HCT116 (cell line): Measurements from ENCODE around the gene MYZAP. TPM values are rescaled to one million over a fixed set of nuclear protein-coding genes. Genes with fewer than 3 reads are reported as not detected.

ENCODE experiments used
- ATAC-seq: fragments of 200-7000 bp; cut with Tn5 transposase; 2 replicates; pipeline ENCODE4 v1.9.1; 2020; ENCODE audit warnings: mild to moderate bottlenecking, moderate library complexity
- BruUV-seq: library from RNA; stranded (reverse); fragments of 400-500 nt; replicated peaks from 2 replicates; lab custom pipeline; 2021; lab: Mats Ljungman, UMichigan
- CTCF ChIA-PET: fragments of 300-600 bp; sonication (Branson Sonifier 250); formaldehyde crosslinking; loops from one replicate; lab custom pipeline; 2021; ENCODE audit warnings: antibody characterized with exemption; lab: Charles Lee
- POLR2A ChIA-PET: fragments of 300-600, 350-600 bp; sonication (Branson Sonifier 250); formaldehyde crosslinking; loops from one replicate; lab custom pipeline; 2021; ENCODE audit warnings: antibody characterized with exemption; lab: Charles Lee
- RAD21 ChIA-PET, 2 experiments: fragments of 300-600 bp; sonication (Branson Sonifier 250); formaldehyde crosslinking; loops; one replicate each; lab custom pipeline; 2023; ENCODE audit warnings: low total read pairs in 2 of 2; ENCODE audit not compliant: uncharacterized antibody in 2 of 2, unreplicated experiment in 2 of 2, low non-redundant PET in 1 of 2; lab: Charles Lee
- DNase-seq: peaks from one replicate; pipeline ENCODE4 v3.0.0-alpha.2; 2010; ENCODE audit warnings: low read depth, low spot score
- H2AFZ ChIP-seq: fragments of 200-600 bp; shearing (Covaris generic), sonication (generic); 2 replicates; pipeline ENCODE4 v1.6.1; 2017; ENCODE audit warnings: low read depth, mixed run types, mixed read lengths, antibody characterized with exemption, low read length; ENCODE audit not compliant: poor library complexity, severe bottlenecking
- H3K27ac ChIP-seq: 2 replicates; pipeline ENCODE4 v1.5.1; 2012; ENCODE audit warnings: low read depth, low read length
- H3K27me3 ChIP-seq: fragments of 200-600 bp; sonication (generic); 2 replicates; pipeline ENCODE4 v1.6.1; 2016; ENCODE audit warnings: mixed run types, low read length, mixed read lengths; ENCODE audit not compliant: insufficient read depth
- H3K36me3 ChIP-seq, 2 experiments: fragments of 200-500 bp in 1 of 2; fragments of 200-600 bp in 1 of 2; sonication (Bioruptor generic) in 1 of 2; sonication (generic) in 1 of 2; 2 replicates each; pipeline versions ENCODE4 v1.5.1 to v1.6.1; 2014 to 2016; ENCODE audit warnings: low read length in 2 of 2, inconsistent platforms in 1 of 2, mixed read lengths in 1 of 2, mixed run types in 1 of 2; ENCODE audit not compliant: insufficient read depth in 2 of 2, control insufficient read depth in 1 of 2
- H3K4me1 ChIP-seq, 2 experiments: fragments of 200-600 bp in 1 of 2; sonication (generic) in 1 of 2; 2 replicates each; pipeline versions ENCODE4 v1.5.1 to v1.6.1; 2012 to 2017; ENCODE audit warnings: low read length in 2 of 2, inconsistent platforms in 1 of 2, mild to moderate bottlenecking in 1 of 2, mixed read lengths in 1 of 2, mixed run types in 1 of 2, moderate library complexity in 1 of 2; ENCODE audit not compliant: insufficient read depth in 2 of 2, control insufficient read depth in 1 of 2
- H3K4me2 ChIP-seq: fragments of 200-600 bp; sonication (generic); 2 replicates; pipeline ENCODE4 v1.6.1; 2017; ENCODE audit warnings: mixed run types, low read length, mixed read lengths
- H3K4me3 ChIP-seq, 2 experiments: fragments of 200-600 bp in 1 of 2; sonication (generic) in 1 of 2; replicated peaks in 1 of 2; 2 replicates each; pipeline ENCODE4 v1.5.1; 2011 to 2016; ENCODE audit warnings: low read length in 2 of 2, control low read depth in 1 of 2, low read depth in 1 of 2, mild to moderate bottlenecking in 1 of 2, mixed read lengths in 1 of 2, mixed run types in 1 of 2
- H3K79me2 ChIP-seq: fragments of 200-600 bp; sonication (generic); 2 replicates; pipeline ENCODE4 v1.6.1; 2017; ENCODE audit warnings: mild to moderate bottlenecking, mixed run types, low read length, moderate library complexity, mixed read lengths; ENCODE audit not compliant: insufficient read depth
- H3K9ac ChIP-seq: fragments of 200-600 bp; sonication (generic); 2 replicates; pipeline ENCODE4 v1.6.1; 2016; ENCODE audit warnings: low read length, mixed read lengths
- H3K9me2 ChIP-seq: fragments of 200-600 bp; sonication (generic), shearing (Covaris generic); 2 replicates; pipeline ENCODE4 v1.6.1; 2017; ENCODE audit warnings: mixed run types, mild to moderate bottlenecking, moderate library complexity; ENCODE audit not compliant: insufficient read depth
- H3K9me3 ChIP-seq, 2 experiments: fragments of 200-500 bp in 1 of 2; fragments of 200-600 bp in 1 of 2; sonication (Bioruptor generic) in 1 of 2; sonication (generic) in 1 of 2; 2 replicates each; pipeline ENCODE4 v1.6.1; 2014 to 2017; ENCODE audit warnings: low read length in 2 of 2, mixed read lengths in 2 of 2, inconsistent platforms in 1 of 2, low read depth in 1 of 2, mild to moderate bottlenecking in 1 of 2, mixed run types in 1 of 2, moderate library complexity in 1 of 2; ENCODE audit not compliant: control insufficient read depth in 1 of 2, insufficient read depth in 1 of 2
- H4K20me1 ChIP-seq: fragments of 200-600 bp; sonication (generic), shearing (Covaris generic); 2 replicates; pipeline ENCODE4 v1.6.1; 2017; ENCODE audit warnings: mixed run types, mild to moderate bottlenecking, moderate library complexity; ENCODE audit not compliant: insufficient read depth
- ATF3 ChIP-seq: IDR thresholded peaks from 2 replicates; pipeline ENCODE4 v1.6.1; 2012
- CBX3 ChIP-seq: IDR thresholded peaks from 2 replicates; pipeline ENCODE4 v1.6.1; 2012; ENCODE audit warnings: low read depth
- CEBPB ChIP-seq: IDR thresholded peaks from 2 replicates; pipeline ENCODE4 v1.6.1; 2012; ENCODE audit warnings: low read depth
- EGR1 ChIP-seq: IDR thresholded peaks from 2 replicates; pipeline ENCODE4 v1.6.1; 2012; ENCODE audit warnings: low read depth
- ELF1 ChIP-seq: IDR thresholded peaks from 2 replicates; pipeline ENCODE4 v1.6.1; 2012; ENCODE audit warnings: low read depth, borderline replicate concordance
- EZH2 ChIP-seq: fragments of 200-600 bp; sonication (generic); IDR thresholded peaks from 2 replicates; pipeline ENCODE4 v1.6.1; 2017; ENCODE audit warnings: antibody characterized with exemption, mixed run types
- EZH2phosphoT487 ChIP-seq: fragments of 200-600 bp; IDR thresholded peaks from 2 replicates; pipeline ENCODE4 v1.6.1; 2018; ENCODE audit warnings: antibody characterized with exemption, borderline replicate concordance
- FOSL1 ChIP-seq: IDR thresholded peaks from 2 replicates; pipeline ENCODE4 v1.6.1; 2012; ENCODE audit warnings: low read depth
- JUND ChIP-seq: IDR thresholded peaks from 2 replicates; pipeline ENCODE4 v1.6.1; 2012
- MAX ChIP-seq: IDR thresholded peaks from 2 replicates; pipeline ENCODE4 v1.6.1; 2012
- POLR2A ChIP-seq: IDR thresholded peaks from 2 replicates; pipeline ENCODE4 v1.7.0; 2011; ENCODE audit warnings: borderline replicate concordance; ENCODE audit not compliant: insufficient read depth, insufficient read length; ENCODE audit errors: extremely low read depth
- RAD21 ChIP-seq: IDR thresholded peaks from 2 replicates; pipeline ENCODE4 v1.6.1; 2012; ENCODE audit warnings: low read depth, mild to moderate bottlenecking
- SIN3A ChIP-seq: IDR thresholded peaks from 2 replicates; pipeline ENCODE4 v1.6.1; 2012; ENCODE audit warnings: low read depth
- SRF ChIP-seq: IDR thresholded peaks from 2 replicates; pipeline ENCODE4 v1.6.1; 2012; ENCODE audit warnings: low read depth
- TCF7L2 ChIP-seq: IDR thresholded peaks from 2 replicates; pipeline ENCODE4 v1.7.0; 2011; ENCODE audit warnings: borderline replicate concordance, inconsistent platforms; ENCODE audit not compliant: insufficient read depth, insufficient read length; ENCODE audit errors: extremely low read depth
- YY1 ChIP-seq: IDR thresholded peaks from 2 replicates; pipeline ENCODE4 v1.6.1; 2011; ENCODE audit warnings: low read length, low read depth, moderate library complexity, mild to moderate bottlenecking; ENCODE audit not compliant: insufficient replicate concordance; ENCODE audit errors: extremely low read depth
- ZFX ChIP-seq: fragments of 450-650 bp; IDR thresholded peaks from 2 replicates; pipeline ENCODE4 v1.6.1; 2017
- ZNF274 ChIP-seq: fragments of 200-500 bp; sonication (Bioruptor generic); IDR thresholded peaks from 2 replicates; pipeline ENCODE4 v1.6.1; 2014; ENCODE audit warnings: mild to moderate bottlenecking, low read depth, low read length, inconsistent platforms
- intact Hi-C: fragments of 100-400 bp; cut with micrococcal nuclease; formaldehyde crosslinking; loops from 2 replicates; pipeline ENCODE4 v1.10.0; 2022
- total RNA-seq: library from RNA; stranded (reverse); gene quantifications from one replicate; pipeline ENCODE4 v1.2.1, GENCODE V29; 2021; ENCODE audit not compliant: unreplicated experiment
- TF ChIP-seq, protein P1 (sequence below): IDR thresholded peaks from 2 replicates; pipeline ENCODE4 v1.6.1; 2011; ENCODE audit warnings: mild to moderate bottlenecking, low read length, moderate library complexity; ENCODE audit not compliant: insufficient replicate concordance; ENCODE audit errors: extremely low read depth
- TF ChIP-seq, protein P2 (sequence below), 3 experiments: fragments of 200-600 bp in 1 of 3; sonication (generic) in 1 of 3; IDR thresholded peaks in 2 of 3; conservative IDR thresholded peaks in 1 of 3; 2 replicates each; pipeline ENCODE4 v1.5.1; 2012 to 2017; ENCODE audit warnings: low read depth in 2 of 3, low read length in 2 of 3, antibody characterized with exemption in 1 of 3, borderline replicate concordance in 1 of 3, control low read depth in 1 of 3, mild to moderate bottlenecking in 1 of 3, mixed read lengths in 1 of 3, mixed run types in 1 of 3, moderate library complexity in 1 of 3; ENCODE audit not compliant: insufficient read depth in 1 of 3

Gene MYZAP
- total RNA-seq, 1 experiment from 2014 or later = 5.8 TPM

GRCh38 chr15:57551715-57552677, 39.7 kb upstream of the MYZAP start:
- POLR2A ChIA-PET = no interaction called here
- H3K9me2 ChIP-seq = no peaks in the 10 kb centered on the region
- peak overlapping the region; percentile 77 for H3K4me2 ChIP-seq
- BruUV-seq = no TSS peak
- H3K27ac ChIP-seq = peak overlapping the region; percentile 44; the same call in 1 of the 2 replicates
- H2AFZ ChIP-seq = peak overlapping the region; percentile 20
- RAD21 ChIA-PET = no interaction called here
- CTCF ChIA-PET = interaction anchor here (1.0 to 4.0 kb wide), 3 partner anchors 8 to 89 kb away, joined by 3 to 22 read pairs (median 6); no protein-coding TSS in a partner anchor
- H3K9ac ChIP-seq = peak overlapping the region; percentile 31; the same call in 1 of the 2 replicates
- no peaks in the 10 kb centered on the region for H3K79me2 ChIP-seq
- H3K36me3 ChIP-seq = no peaks in the 10 kb centered on the region
- H3K4me1 ChIP-seq = peaks cover 31 to 41% of the 10 kb centered on the region in 2 experiments
- H4K20me1 ChIP-seq = no peaks in the 10 kb centered on the region
- intact Hi-C loops = no loop called here
- H3K9me3 ChIP-seq = no peaks in the 10 kb centered on the region
- peak overlapping the region in 1 of 2 experiments; percentile 38; a peak in 2 of 4 replicates for H3K4me3 ChIP-seq
- DNase-seq (peak; percentile 27), ATAC-seq (peak; percentile 85)
- TF ChIP-seq MAX (peak; percentile 32; the same call in 1 of the 2 replicates), ZNF274 (no peak), SRF (no peak), POLR2A (no peak), EZH2phosphoT487 (no peak), EGR1 (no peak), FOSL1 (peak; percentile 22; the same call in 1 of the 2 replicates), EZH2 (no peak), CBX3 (no peak), CEBPB (no peak), TCF7L2 (no peak), JUND (peak; percentile 11; the same call in 1 of the 2 replicates), RAD21 (no peak), YY1 (no peak), ELF1 (no peak), ATF3 (no peak), SIN3A (no peak), ZFX (no peak)
- TF ChIP-seq, protein P1, sequence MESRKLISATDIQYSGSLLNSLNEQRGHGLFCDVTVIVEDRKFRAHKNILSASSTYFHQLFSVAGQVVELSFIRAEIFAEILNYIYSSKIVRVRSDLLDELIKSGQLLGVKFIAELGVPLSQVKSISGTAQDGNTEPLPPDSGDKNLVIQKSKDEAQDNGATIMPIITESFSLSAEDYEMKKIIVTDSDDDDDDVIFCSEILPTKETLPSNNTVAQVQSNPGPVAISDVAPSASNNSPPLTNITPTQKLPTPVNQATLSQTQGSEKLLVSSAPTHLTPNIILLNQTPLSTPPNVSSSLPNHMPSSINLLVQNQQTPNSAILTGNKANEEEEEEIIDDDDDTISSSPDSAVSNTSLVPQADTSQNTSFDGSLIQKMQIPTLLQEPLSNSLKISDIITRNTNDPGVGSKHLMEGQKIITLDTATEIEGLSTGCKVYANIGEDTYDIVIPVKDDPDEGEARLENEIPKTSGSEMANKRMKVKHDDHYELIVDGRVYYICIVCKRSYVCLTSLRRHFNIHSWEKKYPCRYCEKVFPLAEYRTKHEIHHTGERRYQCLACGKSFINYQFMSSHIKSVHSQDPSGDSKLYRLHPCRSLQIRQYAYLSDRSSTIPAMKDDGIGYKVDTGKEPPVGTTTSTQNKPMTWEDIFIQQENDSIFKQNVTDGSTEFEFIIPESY = no peak
- TF ChIP-seq, protein P2, sequence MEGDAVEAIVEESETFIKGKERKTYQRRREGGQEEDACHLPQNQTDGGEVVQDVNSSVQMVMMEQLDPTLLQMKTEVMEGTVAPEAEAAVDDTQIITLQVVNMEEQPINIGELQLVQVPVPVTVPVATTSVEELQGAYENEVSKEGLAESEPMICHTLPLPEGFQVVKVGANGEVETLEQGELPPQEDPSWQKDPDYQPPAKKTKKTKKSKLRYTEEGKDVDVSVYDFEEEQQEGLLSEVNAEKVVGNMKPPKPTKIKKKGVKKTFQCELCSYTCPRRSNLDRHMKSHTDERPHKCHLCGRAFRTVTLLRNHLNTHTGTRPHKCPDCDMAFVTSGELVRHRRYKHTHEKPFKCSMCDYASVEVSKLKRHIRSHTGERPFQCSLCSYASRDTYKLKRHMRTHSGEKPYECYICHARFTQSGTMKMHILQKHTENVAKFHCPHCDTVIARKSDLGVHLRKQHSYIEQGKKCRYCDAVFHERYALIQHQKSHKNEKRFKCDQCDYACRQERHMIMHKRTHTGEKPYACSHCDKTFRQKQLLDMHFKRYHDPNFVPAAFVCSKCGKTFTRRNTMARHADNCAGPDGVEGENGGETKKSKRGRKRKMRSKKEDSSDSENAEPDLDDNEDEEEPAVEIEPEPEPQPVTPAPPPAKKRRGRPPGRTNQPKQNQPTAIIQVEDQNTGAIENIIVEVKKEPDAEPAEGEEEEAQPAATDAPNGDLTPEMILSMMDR (IDR thresholded peaks at IDR 0.05 in 2 of 3, conservative IDR thresholded peaks at IDR 0.05 in 1 of 3; ENCODE audit: borderline replicate concordance in 1 of 3, insufficient read depth in 1 of 3, low read depth in 2 of 3, low read length in 2 of 3) = no peak
- H3K27me3 ChIP-seq = no peaks in the 10 kb centered on the region
